Measurements from ENCODE around the gene ERV3-1. TPM values are rescaled to one million over a fixed set of nuclear protein-coding genes. Genes with fewer than 3 reads are reported as not detected.

Gene ERV3-1
- polyA plus RNA-seq, 1 donor from 2014 or later: 48.5 TPM

DNA sequence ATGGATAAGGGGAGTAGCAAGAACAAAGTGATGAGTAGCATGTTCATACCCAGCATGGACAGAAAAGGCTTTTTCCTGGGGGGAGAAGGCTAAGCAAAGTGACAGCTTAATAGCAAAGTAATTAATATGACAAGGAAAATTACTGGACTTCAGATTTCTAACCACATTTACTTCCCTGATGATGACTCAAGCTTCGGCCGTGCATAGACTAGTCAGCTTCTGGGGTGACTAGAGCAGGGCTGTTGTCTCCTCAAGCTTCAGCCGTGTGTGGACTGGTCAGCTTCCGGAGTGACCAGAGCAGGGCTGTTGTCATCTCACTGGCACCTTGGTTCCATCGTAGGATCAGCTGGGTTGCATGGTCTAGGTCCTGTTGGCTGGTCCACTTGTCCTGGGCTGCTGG is 13.5 kb downstream of the ERV3-1 start:
- H3K9ac ChIP-seq (ENCODE audit: low read length): no peak overlapping the region
- H3K9me3 ChIP-seq (ENCODE audit: low read length): peaks cover 55% of the 10 kb centered on the region
- no peaks in the 10 kb centered on the region for H3K9me2 ChIP-seq (ENCODE audit: insufficient read depth, low read length)
- peaks cover 5% of the 10 kb centered on the region for H3K79me2 ChIP-seq (replicated peaks; ENCODE audit: insufficient read depth, low read length)
- no peak overlapping the region for H3K4me2 ChIP-seq (ENCODE audit: low read length)
- peaks cover 25% of the 10 kb centered on the region for H3K36me3 ChIP-seq (ENCODE audit: insufficient read depth, low read length)
- H2AFZ ChIP-seq (ENCODE audit: low read depth, low read length): no peak overlapping the region
- H4K20me1 ChIP-seq (ENCODE audit: insufficient read depth): no peaks in the 10 kb centered on the region
- H3F3A ChIP-seq (ENCODE audit: insufficient read depth, low read length, poor library complexity, severe bottlenecking): no peaks in the 10 kb centered on the region
- no peak overlapping the region for H3K4me3 ChIP-seq (ENCODE audit: low read length)
- H3K27me3 ChIP-seq (ENCODE audit: insufficient read depth, low read depth, low read length): no peaks in the 10 kb centered on the region
- no peak for TF ChIP-seq SMC3 (conservative IDR thresholded peaks at IDR 0.05; ENCODE audit: poor library complexity)
- H3K27ac ChIP-seq (ENCODE audit: low read length): no peak overlapping the region

DNA sequence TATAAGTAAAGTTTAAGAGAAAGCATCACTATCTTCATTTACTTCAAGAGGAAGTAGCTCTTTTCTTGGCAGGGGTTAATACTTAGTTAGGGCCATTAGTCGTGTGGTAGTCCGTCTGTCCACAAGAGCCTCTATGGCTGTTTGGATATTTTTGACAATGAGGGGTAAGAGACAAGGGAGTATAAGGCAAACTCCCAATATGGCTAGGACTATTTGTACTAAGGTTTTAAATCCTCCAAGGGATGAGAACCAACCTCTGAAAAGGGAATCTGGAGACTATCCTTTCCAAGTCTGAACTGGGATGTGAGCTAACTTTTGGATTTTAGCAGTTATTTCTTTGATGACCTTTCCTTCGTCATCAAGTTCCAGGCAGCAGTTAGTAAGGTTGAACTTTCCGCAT is 15.6 kb downstream of the ERV3-1 start, which contains the start of gene ZNF117:
Gene ZNF117, minus strand, starts transcription at position 101 of the 400 bp plus-strand sequence.
- Histone ChIP-seq H3K27ac (ENCODE audit: low read length) (no peak within 1 kb of the TSS), H2AFZ (ENCODE audit: low read depth, low read length) (no peak within 1 kb of the TSS), H4K20me1 (ENCODE audit: insufficient read depth) (no peaks in the 10 kb centered on the region), H3K27me3 (ENCODE audit: insufficient read depth, low read depth, low read length) (no peaks in the 10 kb centered on the region), H3K4me3 (ENCODE audit: low read length) (no peak within 1 kb of the TSS), H3F3A (ENCODE audit: insufficient read depth, low read length, poor library complexity, severe bottlenecking) (no peaks in the 10 kb centered on the region), H3K36me3 (ENCODE audit: insufficient read depth, low read length) (peaks cover 30% of the 10 kb centered on the region), H3K9me3 (ENCODE audit: low read length) (peaks cover 39% of the 10 kb centered on the region), H3K9me2 (ENCODE audit: insufficient read depth, low read length) (no peaks in the 10 kb centered on the region), H3K79me2 (replicated peaks; ENCODE audit: insufficient read depth, low read length) (peaks cover 11% of the 10 kb centered on the region), H3K9ac (ENCODE audit: low read length) (no peak within 1 kb of the TSS), H3K4me2 (ENCODE audit: low read length) (no peak within 1 kb of the TSS)
- no peak for TF ChIP-seq RAD21 (conservative IDR thresholded peaks at IDR 0.05)
- TF ChIP-seq, protein P1, sequence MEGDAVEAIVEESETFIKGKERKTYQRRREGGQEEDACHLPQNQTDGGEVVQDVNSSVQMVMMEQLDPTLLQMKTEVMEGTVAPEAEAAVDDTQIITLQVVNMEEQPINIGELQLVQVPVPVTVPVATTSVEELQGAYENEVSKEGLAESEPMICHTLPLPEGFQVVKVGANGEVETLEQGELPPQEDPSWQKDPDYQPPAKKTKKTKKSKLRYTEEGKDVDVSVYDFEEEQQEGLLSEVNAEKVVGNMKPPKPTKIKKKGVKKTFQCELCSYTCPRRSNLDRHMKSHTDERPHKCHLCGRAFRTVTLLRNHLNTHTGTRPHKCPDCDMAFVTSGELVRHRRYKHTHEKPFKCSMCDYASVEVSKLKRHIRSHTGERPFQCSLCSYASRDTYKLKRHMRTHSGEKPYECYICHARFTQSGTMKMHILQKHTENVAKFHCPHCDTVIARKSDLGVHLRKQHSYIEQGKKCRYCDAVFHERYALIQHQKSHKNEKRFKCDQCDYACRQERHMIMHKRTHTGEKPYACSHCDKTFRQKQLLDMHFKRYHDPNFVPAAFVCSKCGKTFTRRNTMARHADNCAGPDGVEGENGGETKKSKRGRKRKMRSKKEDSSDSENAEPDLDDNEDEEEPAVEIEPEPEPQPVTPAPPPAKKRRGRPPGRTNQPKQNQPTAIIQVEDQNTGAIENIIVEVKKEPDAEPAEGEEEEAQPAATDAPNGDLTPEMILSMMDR (IDR thresholded peaks at IDR 0.05; ENCODE audit: poor library complexity, severe bottlenecking): no peak
- TF ChIP-seq MXI1 (conservative IDR thresholded peaks at IDR 0.05; ENCODE audit: poor library complexity, severe bottlenecking): no peak
- no peak for TF ChIP-seq EZH2 (IDR thresholded peaks at IDR 0.05; ENCODE audit: borderline replicate concordance, insufficient read depth, low read length, poor library complexity, severe bottlenecking)
- TF ChIP-seq POLR2AphosphoS5 (IDR thresholded peaks at IDR 0.05): no peak
- TF ChIP-seq SMC3 (conservative IDR thresholded peaks at IDR 0.05; ENCODE audit: poor library complexity): no peak
- TF ChIP-seq EP300 (conservative IDR thresholded peaks at IDR 0.05; ENCODE audit: poor library complexity, severe bottlenecking): no peak
- TF ChIP-seq, protein P2, sequence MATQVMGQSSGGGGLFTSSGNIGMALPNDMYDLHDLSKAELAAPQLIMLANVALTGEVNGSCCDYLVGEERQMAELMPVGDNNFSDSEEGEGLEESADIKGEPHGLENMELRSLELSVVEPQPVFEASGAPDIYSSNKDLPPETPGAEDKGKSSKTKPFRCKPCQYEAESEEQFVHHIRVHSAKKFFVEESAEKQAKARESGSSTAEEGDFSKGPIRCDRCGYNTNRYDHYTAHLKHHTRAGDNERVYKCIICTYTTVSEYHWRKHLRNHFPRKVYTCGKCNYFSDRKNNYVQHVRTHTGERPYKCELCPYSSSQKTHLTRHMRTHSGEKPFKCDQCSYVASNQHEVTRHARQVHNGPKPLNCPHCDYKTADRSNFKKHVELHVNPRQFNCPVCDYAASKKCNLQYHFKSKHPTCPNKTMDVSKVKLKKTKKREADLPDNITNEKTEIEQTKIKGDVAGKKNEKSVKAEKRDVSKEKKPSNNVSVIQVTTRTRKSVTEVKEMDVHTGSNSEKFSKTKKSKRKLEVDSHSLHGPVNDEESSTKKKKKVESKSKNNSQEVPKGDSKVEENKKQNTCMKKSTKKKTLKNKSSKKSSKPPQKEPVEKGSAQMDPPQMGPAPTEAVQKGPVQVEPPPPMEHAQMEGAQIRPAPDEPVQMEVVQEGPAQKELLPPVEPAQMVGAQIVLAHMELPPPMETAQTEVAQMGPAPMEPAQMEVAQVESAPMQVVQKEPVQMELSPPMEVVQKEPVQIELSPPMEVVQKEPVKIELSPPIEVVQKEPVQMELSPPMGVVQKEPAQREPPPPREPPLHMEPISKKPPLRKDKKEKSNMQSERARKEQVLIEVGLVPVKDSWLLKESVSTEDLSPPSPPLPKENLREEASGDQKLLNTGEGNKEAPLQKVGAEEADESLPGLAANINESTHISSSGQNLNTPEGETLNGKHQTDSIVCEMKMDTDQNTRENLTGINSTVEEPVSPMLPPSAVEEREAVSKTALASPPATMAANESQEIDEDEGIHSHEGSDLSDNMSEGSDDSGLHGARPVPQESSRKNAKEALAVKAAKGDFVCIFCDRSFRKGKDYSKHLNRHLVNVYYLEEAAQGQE (IDR thresholded peaks at IDR 0.05; ENCODE audit: borderline replicate concordance): no peak
- TF ChIP-seq TAF1 (IDR thresholded peaks at IDR 0.05; ENCODE audit: low read depth): no peak

DNA sequence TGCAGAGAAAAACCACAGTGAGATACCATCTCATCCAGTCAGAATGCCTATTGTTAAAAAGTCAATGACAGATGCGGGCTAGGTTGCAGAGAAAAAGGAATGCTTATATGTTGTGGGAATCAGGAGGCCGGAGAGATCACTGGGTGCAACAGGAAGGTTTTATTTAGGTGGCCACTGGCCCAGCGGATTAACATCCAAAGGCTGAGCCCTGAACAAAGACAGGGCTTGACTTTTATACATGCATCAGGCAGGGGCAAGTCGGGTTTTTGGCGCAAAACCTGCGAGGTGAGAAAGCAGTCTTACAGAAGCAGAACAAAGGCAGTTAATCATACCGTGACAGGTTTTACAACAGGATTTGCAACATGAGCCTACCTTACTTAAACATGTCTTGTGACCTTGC is 16.3 kb downstream of the ERV3-1 start:
- Histone ChIP-seq H3K9me2 (ENCODE audit: insufficient read depth, low read length) (no peaks in the 10 kb centered on the region), H4K20me1 (ENCODE audit: insufficient read depth) (no peaks in the 10 kb centered on the region), H3K9ac (ENCODE audit: low read length) (no peak overlapping the region), H2AFZ (ENCODE audit: low read depth, low read length) (no peak overlapping the region), H3K9me3 (ENCODE audit: low read length) (peaks cover 32% of the 10 kb centered on the region), H3K79me2 (replicated peaks; ENCODE audit: insufficient read depth, low read length) (peaks cover 11% of the 10 kb centered on the region), H3K36me3 (ENCODE audit: insufficient read depth, low read length) (peaks cover 34% of the 10 kb centered on the region), H3K27me3 (ENCODE audit: insufficient read depth, low read depth, low read length) (no peaks in the 10 kb centered on the region), H3F3A (ENCODE audit: insufficient read depth, low read length, poor library complexity, severe bottlenecking) (no peaks in the 10 kb centered on the region), H3K27ac (ENCODE audit: low read length) (no peak overlapping the region), H3K4me2 (ENCODE audit: low read length) (no peak overlapping the region), H3K4me3 (ENCODE audit: low read length) (no peak overlapping the region)
- TF ChIP-seq, protein P1 (IDR thresholded peaks at IDR 0.05; ENCODE audit: poor library complexity, severe bottlenecking): no peak
- TF ChIP-seq SMC3 (conservative IDR thresholded peaks at IDR 0.05; ENCODE audit: poor library complexity) (no peak), MXI1 (conservative IDR thresholded peaks at IDR 0.05; ENCODE audit: poor library complexity, severe bottlenecking) (no peak), RAD21 (conservative IDR thresholded peaks at IDR 0.05) (no peak), TAF1 (IDR thresholded peaks at IDR 0.05; ENCODE audit: low read depth) (no peak), EP300 (conservative IDR thresholded peaks at IDR 0.05; ENCODE audit: poor library complexity, severe bottlenecking) (no peak), POLR2AphosphoS5 (IDR thresholded peaks at IDR 0.05) (no peak), EZH2 (IDR thresholded peaks at IDR 0.05; ENCODE audit: borderline replicate concordance, insufficient read depth, low read length, poor library complexity, severe bottlenecking) (no peak)
- TF ChIP-seq, protein P2 (IDR thresholded peaks at IDR 0.05; ENCODE audit: borderline replicate concordance): no peak
